ENCODE measurements around the gene BLACAT1. TPM values are rescaled to one million over a fixed set of nuclear protein-coding genes. Genes with fewer than 3 reads are reported as not detected.

Gene BLACAT1
- total and polyA plus RNA-seq, 2 of the 13 experiments (the other 11 are each of a cell fraction or from before 2014, with no cell fraction given) = 1.2 to 2.8 TPM

DNA sequence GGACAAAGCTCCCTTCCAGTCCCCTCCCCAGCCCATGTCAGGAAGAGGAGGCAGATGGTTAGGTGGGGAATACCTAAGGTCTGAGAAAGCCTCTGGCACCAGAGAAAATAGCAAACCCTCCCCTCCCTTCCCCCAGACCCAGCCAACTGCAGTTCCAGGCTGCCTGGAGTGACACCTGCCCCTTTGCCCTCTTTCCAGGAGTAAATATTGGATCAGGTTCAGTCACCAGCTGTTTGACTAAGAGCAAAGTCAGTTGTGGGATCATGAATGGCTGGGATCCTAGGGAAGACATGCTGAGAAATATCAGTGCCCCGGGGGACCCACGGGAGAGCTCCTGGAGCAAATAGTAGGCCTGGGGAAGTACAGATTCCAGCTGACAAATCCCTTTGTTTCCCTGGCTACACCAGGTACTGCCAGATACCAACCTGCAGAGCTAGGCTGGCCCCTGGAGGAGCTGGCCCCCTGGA, 36.4 kb upstream of the BLACAT1 start (continued):
- no peak for TF ChIP-seq ZNF20 (CRISPR knock-in tag; IDR thresholded peaks at IDR 0.05)
- peak; percentile 72; the same call in 1 of the 2 replicates for TF ChIP-seq FOXK1 (CRISPR knock-in tag; IDR thresholded peaks at IDR 0.05; ENCODE audit: borderline replicate concordance, low read depth)
- no peak for TF ChIP-seq ZNF17 (CRISPR knock-in tag; IDR thresholded peaks at IDR 0.05)
- no peak for TF ChIP-seq GTF2F1 (IDR thresholded peaks at IDR 0.05; ENCODE audit: low read length)
- peak; percentile 40 for TF ChIP-seq ZEB1 (IDR thresholded peaks at IDR 0.05; ENCODE audit: insufficient replicate concordance, low read depth)
- TF ChIP-seq ZNF232 (CRISPR knock-in tag; IDR thresholded peaks at IDR 0.05; ENCODE audit: borderline replicate concordance) = no peak
- 0 out of 2 replicates have a peak, but pooled peaks have one; percentile 23 for TF ChIP-seq CBX5 (CRISPR knock-in tag; IDR thresholded peaks at IDR 0.05; ENCODE audit: borderline replicate concordance)
- TF ChIP-seq ZNF879 (CRISPR knock-in tag; IDR thresholded peaks at IDR 0.05) = no peak
- no peak for TF ChIP-seq MAFK (conservative IDR thresholded peaks at IDR 0.05 in 1 of 2, IDR thresholded peaks at IDR 0.05 in 1 of 2; ENCODE audit: low read length in 2 of 2)
- TF ChIP-seq, protein P1, sequence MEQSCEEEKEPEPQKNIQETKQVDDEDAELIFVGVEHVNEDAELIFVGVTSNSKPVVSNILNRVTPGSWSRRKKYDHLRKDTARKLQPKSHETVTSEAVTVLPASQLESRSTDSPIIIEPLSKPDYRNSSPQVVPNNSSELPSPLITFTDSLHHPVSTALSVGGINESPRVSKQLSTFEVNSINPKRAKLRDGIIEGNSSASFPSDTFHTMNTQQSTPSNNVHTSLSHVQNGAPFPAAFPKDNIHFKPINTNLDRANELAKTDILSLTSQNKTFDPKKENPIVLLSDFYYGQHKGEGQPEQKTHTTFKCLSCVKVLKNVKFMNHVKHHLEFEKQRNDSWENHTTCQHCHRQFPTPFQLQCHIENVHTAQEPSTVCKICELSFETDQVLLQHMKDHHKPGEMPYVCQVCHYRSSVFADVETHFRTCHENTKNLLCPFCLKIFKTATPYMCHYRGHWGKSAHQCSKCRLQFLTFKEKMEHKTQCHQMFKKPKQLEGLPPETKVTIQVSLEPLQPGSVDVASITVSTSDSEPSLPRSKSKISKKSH (CRISPR knock-in tag; IDR thresholded peaks at IDR 0.05; ENCODE audit: borderline replicate concordance) = no peak
- no peak for TF ChIP-seq HMGXB4 (CRISPR knock-in tag; IDR thresholded peaks at IDR 0.05; ENCODE audit: borderline replicate concordance in 1 of 2, low read depth in 1 of 2)
- TF ChIP-seq, protein P2, sequence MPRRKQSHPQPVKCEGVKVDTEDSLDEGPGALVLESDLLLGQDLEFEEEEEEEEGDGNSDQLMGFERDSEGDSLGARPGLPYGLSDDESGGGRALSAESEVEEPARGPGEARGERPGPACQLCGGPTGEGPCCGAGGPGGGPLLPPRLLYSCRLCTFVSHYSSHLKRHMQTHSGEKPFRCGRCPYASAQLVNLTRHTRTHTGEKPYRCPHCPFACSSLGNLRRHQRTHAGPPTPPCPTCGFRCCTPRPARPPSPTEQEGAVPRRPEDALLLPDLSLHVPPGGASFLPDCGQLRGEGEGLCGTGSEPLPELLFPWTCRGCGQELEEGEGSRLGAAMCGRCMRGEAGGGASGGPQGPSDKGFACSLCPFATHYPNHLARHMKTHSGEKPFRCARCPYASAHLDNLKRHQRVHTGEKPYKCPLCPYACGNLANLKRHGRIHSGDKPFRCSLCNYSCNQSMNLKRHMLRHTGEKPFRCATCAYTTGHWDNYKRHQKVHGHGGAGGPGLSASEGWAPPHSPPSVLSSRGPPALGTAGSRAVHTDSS (CRISPR knock-in tag; conservative IDR thresholded peaks at IDR 0.05) = no peak
- TF ChIP-seq ZNF678 (CRISPR knock-in tag; IDR thresholded peaks at IDR 0.05) = no peak
- TF ChIP-seq KMT2B (CRISPR knock-in tag; IDR thresholded peaks at IDR 0.05) = no peak
- TF ChIP-seq SATB2 (CRISPR knock-in tag; IDR thresholded peaks at IDR 0.05) = no peak
- TF ChIP-seq EED (CRISPR knock-in tag; IDR thresholded peaks at IDR 0.05) = no peak
- TF ChIP-seq SAP130 (CRISPR knock-in tag; IDR thresholded peaks at IDR 0.05; ENCODE audit: low read depth) = peak; percentile 92
- TF ChIP-seq, protein P3, sequence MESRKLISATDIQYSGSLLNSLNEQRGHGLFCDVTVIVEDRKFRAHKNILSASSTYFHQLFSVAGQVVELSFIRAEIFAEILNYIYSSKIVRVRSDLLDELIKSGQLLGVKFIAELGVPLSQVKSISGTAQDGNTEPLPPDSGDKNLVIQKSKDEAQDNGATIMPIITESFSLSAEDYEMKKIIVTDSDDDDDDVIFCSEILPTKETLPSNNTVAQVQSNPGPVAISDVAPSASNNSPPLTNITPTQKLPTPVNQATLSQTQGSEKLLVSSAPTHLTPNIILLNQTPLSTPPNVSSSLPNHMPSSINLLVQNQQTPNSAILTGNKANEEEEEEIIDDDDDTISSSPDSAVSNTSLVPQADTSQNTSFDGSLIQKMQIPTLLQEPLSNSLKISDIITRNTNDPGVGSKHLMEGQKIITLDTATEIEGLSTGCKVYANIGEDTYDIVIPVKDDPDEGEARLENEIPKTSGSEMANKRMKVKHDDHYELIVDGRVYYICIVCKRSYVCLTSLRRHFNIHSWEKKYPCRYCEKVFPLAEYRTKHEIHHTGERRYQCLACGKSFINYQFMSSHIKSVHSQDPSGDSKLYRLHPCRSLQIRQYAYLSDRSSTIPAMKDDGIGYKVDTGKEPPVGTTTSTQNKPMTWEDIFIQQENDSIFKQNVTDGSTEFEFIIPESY (CRISPR knock-in tag; IDR thresholded peaks at IDR 0.05) = no peak
- no peak for TF ChIP-seq ZNF30 (CRISPR knock-in tag; IDR thresholded peaks at IDR 0.05)
- no peak for TF ChIP-seq SRSF1 (optimal IDR thresholded peaks at IDR 0.05; ENCODE audit: low read depth, low read length)
- TF ChIP-seq SKI (IDR thresholded peaks at IDR 0.05; ENCODE audit: partially characterized antibody) = peak; percentile 79
- TF ChIP-seq, protein P4, sequence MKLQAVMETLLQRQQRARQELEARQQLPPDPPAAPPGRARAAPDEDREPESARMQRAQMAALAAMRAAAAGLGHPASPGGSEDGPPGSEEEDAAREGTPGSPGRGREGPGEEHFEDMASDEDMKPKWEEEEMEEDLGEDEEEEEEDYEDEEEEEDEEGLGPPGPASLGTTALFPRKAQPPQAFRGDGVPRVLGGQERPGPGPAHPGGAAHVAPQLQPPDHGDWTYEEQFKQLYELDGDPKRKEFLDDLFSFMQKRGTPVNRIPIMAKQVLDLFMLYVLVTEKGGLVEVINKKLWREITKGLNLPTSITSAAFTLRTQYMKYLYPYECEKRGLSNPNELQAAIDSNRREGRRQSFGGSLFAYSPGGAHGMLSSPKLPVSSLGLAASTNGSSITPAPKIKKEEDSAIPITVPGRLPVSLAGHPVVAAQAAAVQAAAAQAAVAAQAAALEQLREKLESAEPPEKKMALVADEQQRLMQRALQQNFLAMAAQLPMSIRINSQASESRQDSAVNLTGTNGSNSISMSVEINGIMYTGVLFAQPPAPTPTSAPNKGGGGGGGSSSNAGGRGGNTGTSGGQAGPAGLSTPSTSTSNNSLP (IDR thresholded peaks at IDR 0.05; ENCODE audit: low read depth, low read length) = 0 out of 2 replicates have a peak, but pooled peaks have one; percentile 31

Measured in HepG2 (cell line).